GOT3 (cell line): ENCODE data around the gene SLC66A1.

Experiments used
- DNase-seq: peaks from one replicate; lab custom pipeline; 2025; ENCODE audit warnings: mixed read lengths; lab: John Stamatoyannopoulos, UW

SLC66A1 gene

DNA sequence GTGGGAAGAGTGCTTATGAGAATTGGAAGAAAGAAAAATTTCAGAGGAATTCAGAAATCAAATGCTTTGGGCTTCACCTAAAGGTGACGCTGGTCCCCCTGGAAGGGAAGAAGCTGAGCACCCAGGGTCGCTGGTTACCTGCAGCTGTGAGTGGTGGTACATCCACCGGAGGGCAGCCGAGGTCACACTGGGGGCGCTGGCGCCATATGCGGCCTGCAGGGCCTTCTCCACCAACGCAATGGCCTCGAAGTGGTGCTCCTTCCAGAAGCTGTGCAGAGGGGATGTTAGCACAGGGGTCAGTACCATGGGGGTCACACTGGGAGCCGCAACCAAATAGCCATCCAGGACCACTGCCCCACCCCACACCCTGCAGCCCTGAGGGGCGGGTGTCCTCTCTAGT, 6.2 kb upstream of the SLC66A1 start:
- no peak for DNase-seq

DNA sequence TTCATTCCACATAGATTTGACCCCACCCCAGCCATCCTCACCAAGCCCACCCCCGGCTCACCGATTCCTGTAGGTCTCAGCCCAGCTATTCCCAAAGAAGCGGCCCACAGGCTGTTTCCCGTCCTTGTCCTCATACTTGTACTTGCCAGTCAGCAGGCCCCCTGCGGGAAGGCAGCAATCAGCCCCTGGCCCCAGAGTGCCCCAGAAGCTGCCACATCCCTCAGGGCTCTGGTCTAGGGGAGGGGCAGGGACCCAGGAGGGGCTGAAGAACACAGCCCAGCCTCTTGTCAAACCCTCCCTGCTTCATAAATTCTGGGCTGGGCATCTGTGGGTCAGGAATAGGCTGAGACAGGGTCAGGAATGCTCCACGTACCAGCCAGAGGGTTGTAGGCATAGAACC, 5.2 kb upstream of the SLC66A1 start:
- DNase-seq = no peak

DNA sequence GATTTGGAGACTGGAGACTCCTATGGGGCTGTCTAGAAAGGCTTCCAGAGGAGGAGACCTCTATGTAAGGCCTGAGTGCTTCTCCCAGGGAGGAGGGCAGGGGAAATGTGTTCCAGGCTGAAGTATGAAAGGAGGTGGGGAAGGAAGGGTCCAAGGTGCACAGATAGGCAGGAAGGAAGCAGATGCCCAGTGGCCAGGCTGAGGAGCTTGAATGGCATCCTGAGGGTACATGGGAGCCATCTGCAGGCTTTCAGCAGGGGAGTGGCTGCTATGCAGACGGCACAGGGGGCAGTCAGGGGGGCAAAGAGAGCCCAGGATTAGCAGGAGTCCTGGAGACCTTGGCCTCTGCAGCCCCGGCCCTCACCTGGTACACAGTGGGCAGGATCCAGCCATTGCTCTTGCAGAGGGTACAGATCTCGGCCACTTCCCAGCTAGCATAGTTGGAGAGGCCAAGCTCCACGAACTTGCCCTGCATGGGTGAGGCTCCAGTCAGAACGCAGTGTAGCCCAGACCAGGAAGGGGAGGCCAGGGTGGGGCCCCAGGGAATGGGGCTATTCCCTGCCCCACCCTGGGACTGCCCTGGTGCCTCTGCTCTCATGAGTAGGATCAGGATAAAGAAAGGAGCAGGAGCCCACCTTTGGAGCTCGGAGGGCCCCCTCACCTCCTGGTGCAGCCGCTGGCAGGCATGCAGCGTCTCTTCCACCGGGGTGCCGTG, 4.2 kb upstream of the SLC66A1 start:
- no peak for DNase-seq

DNA sequence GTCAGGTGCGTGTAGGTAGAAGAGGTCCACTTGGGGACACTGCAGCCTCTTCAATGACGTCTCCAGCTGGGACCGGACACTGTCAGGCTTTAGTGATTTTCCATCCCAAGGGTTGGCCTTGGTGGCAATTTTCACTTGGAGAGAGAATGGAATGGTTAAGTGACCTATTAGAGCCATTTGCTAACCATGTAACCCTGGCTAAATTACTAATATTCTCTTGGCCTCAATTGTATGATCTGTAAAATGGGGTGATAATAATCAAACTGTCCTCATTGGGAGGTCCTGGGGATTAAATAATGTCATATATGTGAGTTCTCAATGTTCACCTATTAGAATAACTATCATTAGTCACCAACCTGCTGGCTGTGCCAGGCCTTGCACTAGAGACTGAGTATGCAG, 3.6 kb upstream of the SLC66A1 start:
- no peak for DNase-seq

DNA sequence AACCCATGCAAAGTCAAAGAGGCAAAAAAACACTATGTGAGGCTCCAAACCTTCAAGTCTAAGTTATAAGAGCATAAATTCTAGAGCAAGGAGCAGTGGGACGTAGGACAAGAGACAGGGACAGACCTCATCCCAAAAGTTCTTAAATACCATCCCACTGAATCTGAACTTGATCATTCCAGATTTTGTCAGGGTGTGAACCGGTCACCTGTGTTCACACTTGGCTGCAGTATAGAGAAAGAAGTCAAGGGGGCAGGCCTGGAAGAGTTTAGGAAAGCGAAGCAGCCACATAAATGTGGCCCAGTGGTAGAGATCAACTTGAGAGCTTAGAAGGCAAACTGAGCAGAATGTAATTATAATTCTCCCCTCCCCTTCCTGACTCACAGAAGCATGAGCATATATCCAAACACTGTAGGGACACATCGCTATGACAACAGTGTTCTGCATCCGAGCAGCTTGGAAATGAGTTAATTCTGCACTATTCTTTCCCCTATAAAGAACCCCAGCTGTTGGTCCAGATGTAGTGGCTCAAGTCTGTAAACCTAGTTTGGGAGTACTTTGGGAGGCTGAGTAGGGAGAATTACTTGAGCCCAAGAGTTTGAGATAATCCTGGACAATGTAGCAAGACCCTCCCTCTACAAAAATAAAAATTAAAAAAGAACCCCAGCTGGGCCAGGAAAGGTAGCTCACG, 2.9 kb upstream of the SLC66A1 start:
- no peak for DNase-seq

DNA sequence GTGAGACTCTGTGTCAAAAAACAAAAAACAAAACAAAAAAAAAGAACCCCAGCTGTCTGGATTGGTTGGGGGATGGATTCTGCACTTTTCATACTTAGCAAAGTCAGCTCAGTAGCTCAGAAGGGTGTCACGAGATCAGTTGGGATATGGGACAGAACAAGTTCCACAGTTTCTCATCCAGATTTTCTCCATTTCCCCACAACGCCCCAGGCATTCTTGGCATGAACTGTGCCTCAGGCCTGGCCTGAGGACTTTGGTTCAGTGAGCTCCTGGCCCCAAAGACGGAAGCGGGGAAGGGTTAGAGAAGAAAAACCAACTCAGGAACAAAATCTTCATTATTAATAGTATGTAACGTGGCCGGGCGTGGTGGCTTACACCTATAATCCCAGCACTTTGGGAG, 2.1 kb upstream of the SLC66A1 start:
- DNase-seq = no peak

DNA sequence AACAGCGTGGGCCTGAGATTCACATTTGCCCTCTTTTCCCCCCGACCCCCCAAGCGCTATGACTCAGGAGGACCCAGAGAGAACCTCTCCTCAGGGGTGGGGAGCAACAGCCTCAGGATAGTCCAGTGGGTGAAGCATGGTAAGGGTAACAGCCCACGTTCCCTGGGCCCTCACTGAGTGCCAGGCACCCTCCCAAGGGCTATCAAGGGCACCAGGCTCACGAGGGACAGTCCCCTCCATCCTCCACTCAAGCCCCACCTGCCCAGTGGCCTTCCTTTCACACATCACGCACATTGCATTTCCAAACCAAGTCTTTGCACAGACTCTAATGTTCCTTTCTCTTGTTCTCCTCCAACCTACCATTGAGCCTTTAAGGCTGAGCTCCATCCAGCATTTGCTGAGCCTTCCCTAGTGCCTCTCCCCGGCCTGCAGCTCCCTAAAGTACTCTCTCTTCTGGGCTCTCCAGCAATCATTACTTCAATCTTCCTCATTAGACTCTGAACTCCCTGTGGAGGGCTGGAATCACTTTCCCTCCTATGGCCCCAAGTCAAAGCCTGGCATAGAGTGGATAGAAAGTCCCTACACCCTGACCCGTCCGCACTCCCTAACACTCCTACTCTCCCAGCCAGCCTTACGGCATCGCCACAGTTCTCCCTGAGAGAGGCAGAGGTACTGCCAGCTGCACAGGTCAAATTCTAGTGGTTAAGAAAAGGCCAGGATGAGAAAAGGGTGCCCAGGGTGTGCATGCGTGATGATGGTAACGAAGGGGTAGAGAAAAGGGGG, 1.2 kb upstream of the SLC66A1 start:
- DNase-seq = no peak

DNA sequence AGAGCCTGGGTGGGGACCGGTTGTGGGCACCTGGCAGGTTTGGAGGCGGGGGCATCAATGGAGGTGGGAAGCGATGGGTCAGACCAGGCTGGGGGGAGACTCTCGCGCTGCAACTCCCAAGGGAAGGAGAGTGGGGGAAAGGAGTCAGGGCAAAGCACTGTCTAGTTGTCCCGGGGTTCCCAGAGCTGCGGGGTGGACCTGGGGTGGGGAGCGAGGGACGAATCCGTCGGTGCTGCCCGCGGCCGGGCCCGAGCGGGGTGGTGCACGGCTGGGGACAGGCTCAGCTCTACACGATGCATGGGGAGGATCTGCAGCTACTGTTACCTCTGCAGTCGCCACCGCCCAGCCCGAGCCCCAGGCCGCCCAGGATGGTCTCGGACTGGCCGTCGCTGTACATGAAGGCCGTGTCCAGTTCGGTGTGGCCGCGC, 609 bp upstream of the SLC66A1 start:
- DNase-seq = no peak

DNA sequence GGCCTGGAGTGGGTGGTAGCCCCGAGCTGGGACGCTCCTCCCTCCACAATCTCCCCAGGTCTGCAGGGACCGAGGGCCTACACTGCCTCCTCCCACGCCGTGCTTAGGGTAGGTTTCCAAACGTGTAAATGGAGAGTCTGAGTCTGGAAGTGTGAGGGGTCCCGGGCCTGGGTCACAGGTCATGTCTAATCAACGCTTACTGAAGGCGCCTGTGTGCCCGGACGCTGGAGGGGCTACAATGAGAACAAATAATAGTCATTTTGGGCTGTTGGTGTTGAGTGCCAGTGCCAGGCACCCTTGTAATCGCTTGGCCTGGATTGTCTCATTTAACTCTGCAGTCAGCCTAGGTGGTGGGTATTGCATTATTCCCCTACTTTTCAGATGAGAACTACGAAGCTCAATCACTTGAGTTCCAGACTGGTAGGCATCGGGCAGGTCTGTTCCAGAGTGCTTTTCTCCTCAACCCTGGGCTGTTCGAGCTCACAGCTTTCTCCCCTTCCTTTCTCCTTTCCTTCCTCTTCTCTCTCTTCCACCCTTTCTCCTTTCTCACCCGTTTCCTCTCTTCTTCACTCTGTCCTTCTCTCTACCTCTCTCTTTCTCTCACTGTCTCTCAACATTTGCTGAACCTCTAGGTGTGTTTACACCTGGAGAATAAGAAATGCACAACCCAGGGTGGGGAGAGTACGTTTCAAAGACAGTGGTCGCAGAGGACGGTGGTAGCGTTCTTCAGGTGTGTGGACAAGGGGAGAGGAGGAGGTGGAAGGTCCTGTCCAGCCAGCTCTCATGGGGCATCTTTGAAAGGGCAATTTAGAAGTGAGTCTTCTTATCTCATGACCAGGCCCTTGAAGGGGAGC, 883 bp downstream of the SLC66A1 start:
- DNase-seq = no peak

DNA sequence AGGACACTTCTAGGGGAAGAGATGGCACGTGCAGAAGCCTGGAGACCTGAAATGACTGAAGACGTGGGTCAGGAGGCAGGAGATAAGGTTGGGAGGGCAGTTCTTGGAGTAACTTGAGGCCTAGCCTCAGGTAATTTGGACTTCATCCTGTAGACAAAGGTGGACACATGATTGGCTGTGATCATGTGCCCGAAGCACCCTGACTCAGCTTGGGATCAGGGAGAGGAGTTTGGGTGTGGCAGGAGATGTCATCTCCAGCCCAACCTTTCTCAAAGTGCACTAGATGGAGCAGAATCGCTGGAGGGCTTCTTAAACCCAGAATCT, 1.5 kb downstream of the SLC66A1 start:
- DNase-seq = no peak

DNA sequence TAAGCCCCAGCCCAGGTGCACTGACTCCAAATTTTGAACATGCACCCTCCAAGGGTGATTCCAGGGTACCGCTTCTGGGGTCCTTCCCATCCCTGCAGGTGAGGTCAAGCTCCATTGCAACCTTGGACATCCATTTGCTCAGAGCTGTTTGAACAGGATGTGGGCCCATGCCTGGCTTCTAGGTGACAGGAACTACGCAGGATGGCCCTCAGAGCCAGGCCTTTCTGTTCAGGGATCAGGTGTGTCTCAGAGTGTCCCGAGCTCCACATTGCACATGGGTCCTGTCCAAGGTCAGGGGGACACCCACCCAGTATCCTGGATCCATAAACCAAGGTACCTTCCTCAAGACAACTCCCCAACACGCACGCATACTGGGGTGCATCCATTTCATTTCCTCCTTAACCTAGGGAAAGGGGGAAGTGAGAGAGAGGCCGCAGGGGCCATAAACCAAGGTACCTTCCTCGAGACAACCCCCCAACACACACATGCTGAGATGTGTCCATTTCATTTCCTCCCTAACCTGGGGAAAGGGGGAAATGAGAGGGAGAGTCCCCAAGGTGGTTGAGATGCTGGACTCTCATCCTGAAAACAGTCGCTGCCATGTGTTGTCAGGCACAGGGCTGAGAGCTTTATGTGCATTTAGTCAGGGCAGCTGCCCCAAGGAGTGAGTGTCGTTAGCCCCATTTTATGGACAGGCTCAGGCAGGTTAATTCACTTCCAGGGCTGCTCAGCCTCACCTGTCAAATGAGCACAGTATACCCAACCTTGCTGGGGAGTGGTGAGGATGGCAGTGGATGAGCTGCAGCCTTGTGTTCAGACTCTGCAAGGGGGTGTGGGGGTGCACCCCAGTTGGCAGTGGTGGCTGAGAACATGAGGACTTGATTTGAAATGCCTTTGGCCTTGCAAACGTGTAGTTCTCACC, 2.1 kb downstream of the SLC66A1 start:
- no peak for DNase-seq

DNA sequence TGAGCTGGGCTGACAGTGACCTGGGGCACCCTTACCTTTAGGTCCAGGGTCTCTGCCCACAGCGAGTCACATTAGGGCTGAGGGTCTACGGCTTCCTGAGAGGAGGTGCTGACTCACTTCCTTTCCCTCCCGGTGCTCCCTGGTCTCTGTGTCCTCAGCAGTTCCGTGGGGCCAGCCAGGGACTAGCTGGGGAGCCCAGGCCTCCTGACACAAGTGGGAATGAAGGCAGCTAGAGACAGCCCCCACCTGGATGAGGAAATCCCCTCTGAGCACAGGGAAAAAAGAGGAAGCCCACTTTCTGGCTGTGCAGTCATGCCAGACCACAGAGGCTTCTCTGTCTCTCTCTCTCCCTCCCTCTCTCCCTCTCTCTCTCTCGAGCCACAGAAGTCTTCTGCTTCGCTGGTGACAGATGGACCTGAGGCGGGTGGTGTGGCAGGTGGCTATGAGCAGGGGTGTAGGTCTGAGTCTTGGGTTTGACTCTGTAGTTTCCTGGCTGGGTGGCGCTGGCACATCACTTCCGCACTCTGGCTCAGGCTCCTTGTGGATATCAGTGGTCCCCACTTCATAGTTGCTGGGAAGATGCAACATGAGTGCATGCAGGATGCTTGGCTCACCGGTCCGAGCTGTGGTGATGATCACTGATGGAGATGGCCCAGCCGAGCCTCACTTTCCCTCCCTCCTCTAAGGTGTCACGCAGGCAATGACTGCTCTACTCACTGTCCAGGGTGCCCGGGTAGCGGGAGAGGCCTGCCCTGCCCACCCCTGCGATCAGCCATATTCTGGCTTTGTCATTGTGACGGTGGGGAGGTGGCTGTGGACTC, 3.5 kb downstream of the SLC66A1 start:
- DNase-seq = no peak

DNA sequence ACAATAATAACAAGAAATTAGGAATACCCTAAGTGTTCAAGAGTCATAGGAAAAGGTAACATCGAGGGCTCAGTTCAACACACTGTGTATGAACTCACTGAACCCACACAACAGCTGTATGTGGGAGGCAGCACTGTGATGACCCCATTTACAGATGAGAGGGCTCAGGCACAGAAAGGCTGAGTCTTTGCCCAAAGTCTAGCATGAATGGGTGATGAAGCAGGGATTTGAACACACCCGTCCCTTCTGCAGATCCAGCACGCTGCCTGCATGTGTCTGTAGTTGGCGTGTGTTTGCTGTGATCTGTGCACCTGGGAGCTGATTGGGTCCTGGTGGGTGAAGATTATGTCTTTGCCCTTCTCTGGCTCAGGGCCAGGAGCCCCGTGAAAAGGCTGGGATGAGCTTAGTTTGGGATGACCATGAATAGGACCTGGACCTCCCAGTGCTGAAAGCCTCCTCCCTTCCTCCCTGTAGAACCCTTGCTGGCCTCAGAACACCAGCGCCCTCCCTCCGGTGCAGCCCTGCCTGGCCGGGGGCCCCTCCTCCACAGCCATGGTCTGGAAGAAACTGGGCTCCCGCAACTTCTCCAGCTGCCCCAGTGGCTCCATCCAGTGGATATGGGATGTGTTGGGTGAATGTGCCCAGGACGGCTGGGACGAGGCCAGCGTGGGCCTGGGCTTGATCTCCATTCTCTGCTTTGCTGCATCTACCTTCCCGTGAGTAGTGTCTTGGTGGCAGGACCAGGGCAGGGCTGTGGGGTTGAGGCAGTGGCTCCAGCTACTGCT, 5.2 kb downstream of the SLC66A1 start:
- DNase-seq = no peak

DNA sequence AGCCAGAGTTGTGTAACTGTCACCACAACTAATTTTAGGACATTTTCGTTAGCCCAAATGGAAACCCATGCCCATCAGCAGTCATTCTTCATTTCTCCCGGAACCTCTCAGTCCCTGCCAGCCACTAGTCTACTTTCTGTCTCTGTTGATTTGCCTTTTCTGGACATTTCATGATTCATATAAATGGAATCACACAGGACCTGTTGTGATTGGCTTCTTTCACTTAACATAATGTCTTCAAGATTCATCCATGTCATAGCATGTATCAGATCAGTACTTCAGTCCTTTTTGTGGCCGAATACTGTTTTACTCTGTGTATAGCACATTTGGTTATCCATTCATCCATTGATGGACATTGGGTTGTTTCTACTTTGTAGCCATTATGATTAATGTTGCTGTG, 7.1 kb downstream of the SLC66A1 start:
- DNase-seq = no peak

DNA sequence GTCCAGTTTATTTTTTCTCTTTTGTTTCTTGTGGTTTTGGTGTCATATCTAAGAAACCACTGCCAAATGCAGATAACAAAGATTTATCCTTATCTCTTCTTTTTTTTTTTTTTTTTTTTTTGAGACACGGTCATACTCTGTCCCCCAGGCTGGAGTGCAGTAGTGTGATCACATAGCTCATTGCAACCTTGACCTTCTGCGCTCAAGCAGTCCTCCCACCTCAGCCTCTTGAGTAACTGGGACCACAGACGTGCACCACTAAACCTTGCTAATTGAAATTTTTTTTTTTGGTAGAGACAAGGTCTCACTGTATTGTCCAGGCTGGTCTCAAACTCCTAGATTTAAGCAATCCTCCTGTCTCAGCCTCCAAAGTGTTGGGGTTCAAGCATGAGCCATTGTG, 8.9 kb downstream of the SLC66A1 start:
- DNase-seq = no peak

DNA sequence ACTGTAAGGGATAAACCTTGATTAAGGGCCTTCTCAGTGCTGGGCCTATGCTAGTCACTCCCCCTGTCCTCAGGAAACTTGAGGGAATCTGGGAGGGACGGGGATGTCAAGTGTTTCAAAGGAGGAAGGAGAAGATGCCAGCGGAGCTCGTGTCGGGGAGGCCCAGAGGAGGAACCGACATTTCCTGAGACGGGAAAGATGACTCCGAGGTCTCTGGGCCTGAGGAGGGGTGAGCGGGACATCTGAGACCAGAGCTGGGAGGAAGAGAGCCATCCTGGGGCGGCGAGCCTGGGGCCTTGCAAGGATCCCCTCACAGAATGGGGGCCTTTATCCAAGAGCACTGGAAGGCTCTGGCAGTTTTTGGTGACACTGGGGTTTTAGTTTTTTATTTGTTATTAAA, 10.4 kb downstream of the SLC66A1 start:
- DNase-seq = no peak

DNA sequence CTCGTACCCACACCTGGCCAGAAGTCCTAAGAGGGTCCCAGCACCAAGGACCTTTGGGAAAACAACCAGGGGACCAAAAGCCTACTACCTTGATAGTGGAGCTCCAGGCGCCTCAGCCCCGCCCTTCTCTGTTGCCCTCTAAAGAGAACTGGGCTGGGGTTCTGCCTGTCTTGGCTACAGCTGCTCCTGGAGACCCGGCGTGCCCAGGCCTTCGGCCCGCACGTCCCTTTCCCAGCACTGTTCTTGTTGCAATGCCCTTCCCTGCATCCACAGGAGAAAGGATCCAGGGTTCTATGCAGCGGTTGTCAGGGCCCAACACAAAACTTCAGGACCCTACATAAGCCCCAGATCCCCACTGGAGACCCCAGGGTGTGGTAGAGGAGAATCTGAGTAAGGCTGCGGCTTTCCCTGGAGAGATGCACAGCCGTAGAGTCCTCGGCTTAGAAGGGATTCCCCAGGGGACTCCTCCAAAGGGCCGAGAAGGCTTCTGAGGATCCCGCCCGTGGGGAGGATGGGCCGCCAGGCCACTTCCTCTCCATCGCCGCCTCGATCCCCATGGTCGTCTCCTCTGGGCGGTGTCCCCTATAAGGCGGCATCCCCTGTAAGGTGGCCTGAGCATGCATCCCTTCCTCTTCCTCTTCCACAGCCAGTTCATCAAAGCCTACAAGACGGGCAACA, 12.0 kb downstream of the SLC66A1 start:
- DNase-seq = no peak

DNA sequence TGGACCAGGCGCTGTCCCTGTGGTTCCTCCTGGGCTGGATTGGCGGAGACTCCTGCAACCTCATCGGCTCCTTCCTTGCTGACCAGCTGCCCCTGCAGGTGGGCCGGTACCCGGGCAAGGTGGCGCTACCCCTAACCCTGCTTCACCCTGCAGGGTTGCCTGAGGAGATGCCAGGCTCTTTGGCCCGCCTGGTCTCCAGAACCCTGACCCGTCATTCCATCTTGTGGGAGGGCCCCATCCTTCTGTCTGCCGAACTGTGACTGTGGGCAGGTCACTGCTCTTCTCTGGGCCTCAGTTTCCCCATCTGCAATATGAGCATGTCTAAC, 12.5 kb downstream of the SLC66A1 start:
- DNase-seq = no peak

DNA sequence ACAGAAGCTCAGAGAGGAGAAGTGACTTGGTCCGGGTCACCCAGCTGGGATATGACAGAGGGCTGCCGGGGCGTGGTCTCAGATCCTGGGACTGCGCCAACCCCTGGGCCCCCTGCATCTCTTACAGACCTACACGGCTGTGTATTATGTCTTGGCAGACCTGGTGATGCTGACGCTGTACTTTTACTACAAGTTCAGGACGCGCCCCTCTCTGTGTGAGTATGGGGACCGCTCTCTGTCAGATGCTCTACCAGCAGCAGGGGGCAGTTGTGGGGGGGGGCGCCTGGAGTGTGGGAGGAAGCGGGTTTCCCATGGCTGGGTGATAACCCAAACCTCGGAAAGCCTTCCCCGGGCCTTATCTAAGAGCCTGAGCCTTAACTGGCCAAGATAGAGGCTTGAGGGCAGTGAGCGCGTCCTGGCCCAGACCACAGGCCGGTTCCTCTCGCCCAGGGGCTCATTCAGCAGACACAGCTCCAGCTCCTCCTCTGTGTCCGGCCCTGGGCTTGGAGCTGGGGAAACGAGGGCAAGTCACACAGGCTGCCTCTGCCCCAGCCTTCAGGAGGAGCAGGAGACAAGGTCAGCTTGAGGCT, 13.3 kb downstream of the SLC66A1 start:
- DNase-seq = no peak
